ENCODE measurements around the gene MEIS2. TPM values are rescaled to one million over a fixed set of nuclear protein-coding genes. Genes with fewer than 3 reads are reported as not detected.
A peak's percentile ranks its signal among the peaks of the same experiment; 100 is the strongest.

MEIS2 gene
- total RNA-seq, 1 donor from 2014 or later = 151 TPM

DNA sequence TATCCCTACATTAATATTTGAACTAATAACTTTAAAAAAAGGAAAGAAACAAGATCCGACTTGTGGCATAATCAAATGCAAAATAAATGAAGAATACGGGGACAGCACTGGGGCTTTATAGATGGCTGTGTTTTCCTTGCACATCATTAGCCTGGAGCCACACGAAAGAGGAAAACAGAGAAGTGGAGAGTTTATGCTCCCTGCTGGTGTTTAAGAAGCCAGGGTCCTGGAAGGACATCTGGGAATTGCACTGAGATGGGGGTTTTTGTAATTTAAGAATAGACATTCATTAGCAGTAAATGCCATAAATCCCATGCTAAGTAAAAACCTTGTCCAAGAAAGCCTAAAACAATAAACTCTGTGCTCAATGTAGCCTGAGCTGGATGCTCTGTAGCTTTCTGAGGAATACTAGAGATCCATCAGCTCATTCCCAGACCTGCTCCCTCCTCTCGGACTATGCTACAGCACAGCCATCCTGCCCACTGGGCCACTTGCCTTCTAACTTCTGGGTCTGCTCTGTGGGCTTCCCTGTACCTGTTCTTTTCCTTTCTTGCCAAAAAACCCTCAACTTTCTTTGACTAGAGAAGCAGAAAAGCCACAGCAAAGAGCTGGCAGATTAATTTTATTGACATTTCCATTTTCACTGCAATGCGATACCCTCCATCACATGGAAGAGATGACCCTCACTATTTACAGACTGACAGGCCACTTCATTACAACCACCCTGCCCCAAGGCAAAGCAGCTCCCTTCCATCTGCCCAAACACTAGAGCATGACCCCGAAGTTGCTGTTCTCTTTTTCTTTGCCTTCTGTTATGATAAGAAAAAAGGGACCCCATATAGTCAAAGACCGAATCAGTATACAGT, 62.3 kb downstream of the MEIS2 start:
- DNase-seq = no peak

DNA sequence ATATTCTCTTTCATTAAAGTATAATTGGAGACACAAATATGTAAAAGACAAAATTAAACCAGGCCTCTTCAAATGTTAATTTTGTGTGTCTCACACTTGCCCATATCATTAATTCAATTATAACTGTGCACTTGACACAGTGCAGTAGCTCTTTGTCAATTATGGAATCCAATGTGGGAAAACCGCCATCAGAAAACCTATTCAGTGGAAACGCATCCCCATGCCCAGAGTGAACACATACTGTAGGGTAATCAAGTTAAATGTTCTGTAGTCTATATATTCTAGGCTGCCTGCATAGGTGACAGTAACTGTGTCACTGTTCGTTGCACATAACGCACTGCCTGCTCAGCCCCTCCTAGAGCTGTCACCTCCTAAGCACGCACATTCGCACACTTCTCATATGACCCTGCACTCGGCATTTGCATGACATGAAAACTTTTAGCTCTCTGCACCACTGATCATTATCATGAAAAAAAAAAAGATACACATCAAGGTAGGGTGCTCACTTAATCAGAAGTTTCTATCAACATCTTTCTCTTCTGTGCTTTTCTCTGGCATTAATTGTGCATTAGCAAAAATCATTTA, 63.2 kb downstream of the MEIS2 start:
- no peak for DNase-seq

DNA sequence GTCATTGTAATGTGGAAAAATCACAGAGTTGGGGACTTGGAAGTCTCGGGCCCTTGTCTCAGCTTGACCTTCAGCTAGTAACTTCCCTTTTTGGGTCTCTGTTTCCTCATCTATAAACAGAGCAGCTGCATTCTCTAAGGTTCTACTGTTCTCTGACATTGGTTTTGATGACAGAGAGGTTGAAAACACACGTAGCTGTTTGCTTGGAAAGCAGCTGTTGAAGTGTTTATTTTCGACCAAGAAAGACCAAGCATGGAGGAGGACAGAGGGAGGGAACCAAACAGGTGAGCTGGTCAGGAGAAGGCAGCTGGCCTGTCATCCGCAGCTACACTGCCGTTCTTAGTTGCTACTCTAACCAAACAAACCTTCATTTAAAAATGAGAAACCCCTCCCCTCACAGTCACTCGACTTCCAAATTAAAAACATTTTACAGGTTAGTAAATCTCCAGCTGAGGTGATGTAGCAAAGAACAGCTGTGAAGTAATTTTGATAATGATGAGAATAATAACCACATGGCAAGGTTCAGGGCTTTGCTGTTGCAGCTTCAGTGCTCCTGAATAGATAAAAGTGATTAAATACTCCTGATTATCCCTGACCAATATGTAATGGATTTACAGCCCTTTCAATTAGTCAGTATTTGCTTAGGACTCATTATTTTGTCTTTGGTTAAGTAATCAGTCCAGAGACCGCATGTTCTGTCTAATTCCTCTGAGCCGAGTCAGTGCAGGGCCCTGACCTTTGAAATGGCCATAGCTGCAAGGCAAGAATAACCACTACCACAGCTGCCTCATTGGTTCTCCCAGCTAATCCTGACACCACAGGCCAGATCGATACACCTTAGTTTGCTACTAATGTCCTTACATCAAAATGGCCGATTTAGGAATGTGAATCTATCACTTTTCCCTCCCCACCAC, 65.3 kb downstream of the MEIS2 start:
- no peak for DNase-seq

DNA sequence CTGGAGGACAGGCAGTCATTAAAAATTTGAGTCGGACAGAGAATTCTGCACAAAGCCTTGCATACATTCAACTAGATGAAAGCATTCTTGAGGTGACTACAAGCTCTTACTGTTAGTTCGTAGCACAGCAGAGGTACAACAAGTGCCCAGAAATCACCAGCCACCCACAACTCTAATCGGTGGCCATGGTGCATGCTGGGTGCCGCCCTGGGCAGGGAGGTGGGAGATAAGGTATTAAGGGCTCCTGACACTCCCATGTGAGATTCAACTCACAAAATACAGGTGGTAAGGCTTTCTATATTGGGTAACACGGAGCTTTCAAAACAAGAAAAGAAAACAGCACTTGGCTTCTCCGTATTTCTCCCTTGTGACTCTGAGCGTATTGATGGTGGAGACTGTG, 66.0 kb downstream of the MEIS2 start:
- no peak for DNase-seq

DNA sequence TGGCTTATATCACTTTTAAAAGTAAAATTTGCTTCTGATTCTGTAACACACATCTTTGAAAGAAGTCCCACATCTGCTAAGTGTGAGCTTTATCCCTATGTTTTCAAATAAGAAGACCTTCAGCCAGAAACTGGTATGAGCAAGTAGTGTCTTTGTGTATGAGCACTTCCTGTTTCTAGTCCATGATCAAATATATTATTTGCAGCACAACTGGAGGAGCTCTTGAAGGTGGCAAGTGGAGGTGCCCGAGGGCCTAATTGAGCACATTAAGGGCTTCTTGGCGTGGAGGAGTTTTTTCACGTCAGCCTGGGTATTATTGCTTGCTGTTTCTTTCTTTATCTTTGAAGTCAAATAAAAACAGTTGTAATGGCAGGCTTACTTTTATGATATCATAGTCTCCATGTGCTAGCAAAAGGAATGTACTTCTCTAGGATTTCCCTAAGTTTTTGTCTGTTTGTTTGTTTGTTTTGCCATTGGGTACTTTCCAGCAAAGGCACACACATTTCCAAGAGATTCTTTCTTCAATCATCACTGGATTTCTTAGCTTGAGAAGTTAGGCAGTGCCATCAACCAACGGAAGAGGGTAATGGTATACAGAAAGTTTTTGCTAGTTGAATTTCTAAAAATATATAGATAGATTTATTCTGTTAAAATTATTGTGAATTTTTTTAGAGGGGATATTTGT, 68.1 kb downstream of the MEIS2 start:
- DNase-seq = no peak

DNA sequence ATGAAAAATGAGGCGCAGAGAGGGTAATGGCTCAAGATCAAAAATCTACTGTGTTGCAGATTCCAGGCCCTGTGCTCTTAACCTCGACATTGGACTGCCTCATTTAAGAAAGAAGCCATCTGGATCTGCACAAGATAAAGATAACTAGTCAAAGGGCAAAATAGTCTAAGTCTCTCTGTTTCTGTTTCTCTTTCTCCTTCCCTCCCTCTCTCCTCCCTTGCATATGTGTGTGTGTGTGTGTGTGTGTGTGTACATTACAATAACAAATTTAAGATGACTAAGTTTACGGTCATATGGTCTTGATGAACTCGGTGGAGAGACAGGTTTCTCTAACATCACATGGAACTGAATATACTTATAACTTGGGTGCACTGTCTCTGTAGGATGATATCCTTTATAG, 69.2 kb downstream of the MEIS2 start:
- DNase-seq = no peak

DNA sequence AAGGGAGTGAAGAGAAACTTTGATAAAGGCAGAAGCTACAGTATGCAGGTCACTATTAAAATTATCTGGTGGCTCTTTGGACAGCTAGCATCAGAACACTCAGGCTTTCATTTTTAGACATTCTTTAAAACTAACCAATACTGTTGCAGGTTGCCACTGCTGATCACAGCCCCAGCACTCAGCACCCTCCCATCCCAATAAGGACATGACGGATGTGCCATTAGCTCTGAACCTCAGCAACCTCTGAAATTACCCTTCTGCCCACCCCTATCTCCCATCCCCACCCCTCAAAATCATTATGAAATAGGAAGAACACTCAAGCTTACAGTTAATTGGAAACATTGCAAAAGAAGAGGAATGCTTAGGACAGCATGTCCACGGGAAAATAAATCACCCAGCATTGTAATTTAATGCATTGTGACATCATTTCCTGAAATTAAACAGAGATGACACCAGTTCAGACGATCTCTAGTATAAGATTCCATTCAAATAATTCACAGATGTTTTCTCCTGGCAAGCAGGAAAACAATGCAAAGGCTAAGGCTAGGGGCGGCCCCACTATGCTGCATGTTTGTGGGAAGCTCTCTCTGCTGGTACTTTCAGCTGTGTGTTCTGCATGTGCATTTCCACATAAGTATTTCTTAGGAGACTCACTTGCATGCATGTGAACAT, 71.6 kb downstream of the MEIS2 start:
- no peak for DNase-seq

DNA sequence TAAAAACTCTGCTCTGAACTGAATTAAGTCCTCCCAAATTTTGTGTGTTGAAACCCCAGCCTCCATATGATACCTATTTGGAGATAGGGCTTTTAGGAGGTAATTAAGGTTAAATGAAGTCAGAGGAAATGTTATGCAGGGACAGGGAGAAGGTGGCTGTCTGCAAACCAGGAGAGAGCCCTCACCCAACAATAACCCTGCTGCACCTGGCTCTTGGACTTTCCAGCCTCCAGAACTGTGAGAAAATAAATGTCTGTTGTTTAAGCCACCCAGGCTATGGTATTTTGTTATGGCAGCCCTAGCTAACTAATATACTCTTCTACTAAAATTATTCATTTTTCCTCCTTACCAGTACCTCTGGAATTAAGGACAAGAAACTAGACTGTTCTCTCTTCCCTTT, 79.5 kb downstream of the MEIS2 start:
- no peak for DNase-seq

DNA sequence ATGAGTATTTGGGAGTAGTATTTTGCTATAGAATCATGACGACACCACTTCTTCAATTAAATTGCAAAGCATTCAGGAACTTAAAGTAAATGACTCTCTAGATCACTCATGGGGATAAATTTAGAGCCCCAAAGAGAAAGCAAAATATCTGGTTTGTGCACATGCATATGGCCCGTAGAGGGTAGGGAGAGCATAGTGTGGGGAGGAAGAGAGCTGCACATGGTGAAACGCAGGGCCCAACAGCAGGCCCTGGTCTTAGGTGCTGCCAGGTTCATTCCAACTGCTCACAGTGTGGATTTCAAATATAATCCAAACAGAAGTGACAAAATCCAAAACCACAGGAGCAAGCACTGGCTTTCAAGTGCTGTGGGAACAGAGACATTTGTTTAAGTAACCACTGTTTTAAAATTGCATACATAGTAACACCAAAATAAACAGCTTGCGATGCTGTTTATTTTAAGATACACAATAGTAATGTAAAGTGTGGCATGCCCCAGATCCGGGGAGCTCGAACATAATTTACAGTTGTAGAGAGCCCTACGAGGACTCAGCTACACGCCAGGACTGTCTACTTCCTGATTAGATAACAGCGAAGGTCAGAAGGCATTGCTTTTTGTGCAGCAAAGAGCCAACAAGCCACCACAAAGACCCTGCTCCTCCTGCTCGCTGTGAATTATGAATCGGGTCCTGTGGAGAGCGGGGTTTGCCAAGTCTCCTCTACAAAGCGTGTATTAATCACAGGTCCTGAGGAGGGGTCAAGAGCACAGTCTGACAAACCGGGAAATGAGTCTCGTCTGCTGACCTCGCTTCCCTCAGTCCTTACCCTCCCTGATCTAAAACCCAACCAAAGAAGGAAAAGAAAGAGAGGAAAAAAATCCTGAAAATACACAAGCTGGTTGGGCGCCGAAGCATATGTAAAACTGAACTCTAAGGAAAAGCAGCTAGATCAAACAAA, 80.6 kb downstream of the MEIS2 start:
- no peak for DNase-seq

DNA sequence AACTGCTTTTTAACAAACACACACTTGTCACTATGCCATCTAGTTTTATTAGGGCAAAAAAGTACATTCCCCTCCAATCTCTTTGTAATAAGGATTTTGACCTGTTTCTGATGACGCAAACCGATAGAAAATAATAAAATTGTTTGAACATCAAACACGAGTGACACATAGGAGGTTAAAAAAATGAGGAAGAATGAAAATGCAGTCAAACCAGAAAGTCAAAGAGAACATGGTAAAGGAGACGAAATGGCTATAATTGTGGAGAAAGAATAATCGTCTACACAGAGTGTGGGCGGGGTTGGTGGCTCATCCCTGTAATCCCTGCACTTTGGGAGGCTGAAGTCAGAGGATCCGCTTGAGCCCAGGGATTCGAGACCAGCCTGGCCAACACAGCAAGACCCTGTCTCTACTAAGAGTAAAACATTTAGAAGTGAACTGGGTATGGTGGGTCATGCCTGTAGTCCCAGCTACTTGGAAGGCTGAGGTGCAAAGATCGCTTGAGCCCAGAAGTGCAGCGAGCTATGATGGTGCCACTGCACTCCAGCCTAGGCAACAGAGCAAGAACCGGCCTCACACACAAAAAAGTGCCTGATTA, 83.2 kb downstream of the MEIS2 start:
- no peak for DNase-seq

DNA sequence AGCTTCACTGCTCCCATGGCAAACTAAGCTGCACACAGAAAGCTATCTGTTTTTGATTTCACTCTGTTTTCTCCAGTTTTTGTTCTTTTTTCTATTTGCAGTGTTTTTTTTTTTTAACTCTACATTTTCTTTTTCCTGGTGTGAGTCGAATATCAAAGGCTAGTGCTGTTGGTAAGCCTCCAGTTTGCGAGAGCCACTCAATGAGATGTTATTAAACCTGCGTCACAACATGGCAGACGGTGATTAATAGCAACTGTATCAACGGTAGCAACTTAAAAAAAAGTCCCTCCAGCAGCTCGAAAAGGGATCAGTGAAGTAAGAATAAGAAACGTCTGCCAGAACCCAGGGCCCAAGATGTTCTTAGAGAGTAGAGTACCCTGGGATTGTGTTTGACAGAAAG, 84.1 kb downstream of the MEIS2 start:
- no peak for DNase-seq

DNA sequence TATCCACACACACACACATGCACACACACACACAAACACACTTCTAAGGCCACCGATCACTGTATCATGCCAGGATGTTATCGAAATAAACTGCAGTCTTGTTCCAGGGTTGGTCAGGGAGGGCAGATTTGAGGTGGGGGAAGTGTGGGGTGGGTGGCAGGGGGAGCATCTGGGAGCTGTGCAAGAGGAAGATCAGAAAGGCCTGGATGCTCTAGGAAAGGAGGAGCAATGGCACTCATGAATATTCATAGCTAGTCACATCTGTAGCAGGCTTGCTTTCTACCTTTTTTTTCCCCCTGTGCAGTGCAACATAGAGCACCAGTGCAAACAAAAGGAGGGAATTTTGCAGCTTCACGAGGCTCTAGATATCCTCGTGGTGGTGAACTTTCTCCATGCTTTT, 84.9 kb downstream of the MEIS2 start:
- no peak for DNase-seq

DNA sequence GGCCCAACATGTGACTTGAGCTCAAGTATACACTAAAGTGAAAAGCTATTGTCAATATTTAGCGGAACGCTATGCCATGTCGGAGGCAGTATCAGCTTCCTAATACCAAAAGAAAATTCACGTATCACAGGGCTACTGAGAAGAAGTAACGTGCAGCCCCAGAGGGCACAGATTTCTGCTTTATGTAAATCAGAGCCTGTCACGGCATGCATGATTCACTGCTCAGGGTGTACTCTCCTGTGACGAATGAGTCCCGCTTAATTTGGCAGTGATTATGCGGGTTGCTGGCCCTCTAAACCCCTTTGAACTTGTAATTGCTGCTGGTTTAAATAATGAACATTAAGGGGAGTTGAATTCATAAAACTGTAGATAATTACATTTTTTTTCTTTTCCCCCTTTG, 85.3 kb downstream of the MEIS2 start:
- DNase-seq = peak; percentile 20

DNA sequence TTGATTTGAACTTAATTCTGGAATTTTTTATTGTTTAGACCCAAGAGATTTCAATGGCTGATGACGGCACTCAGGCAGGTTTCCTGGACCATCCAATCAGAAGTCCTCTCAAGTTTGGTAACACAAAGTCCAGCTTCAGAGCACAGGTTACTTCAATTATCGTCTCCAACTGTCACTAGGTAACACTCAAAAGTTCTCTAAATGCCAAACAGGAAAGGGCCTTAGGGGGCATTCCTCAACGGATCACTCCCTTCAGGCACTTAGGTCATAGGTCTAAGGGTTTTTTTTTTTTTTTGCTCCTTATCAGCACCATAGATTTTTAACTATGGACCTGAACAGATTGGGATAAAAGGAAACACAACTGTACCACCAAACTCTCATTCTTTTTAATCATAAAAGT, 85.8 kb downstream of the MEIS2 start:
- DNase-seq = no peak

DNA sequence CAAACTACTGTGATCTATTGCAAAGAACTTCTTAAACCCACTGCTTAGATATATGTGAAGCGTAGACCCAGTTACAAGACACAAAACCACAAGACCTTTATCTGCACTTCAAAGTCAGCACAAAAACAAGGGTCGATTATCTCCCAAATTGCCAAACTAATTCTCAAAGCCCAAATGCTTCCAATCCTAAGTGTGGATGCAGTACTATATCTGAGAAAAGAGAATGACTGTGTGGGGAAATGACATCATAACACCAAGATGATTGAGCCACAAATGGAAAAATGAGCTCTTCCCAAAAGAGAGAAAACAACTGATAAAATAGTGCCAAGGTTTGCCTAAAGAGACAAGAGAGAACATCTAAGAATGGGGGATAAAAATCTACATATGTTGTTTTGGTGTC, 86.2 kb downstream of the MEIS2 start:
- no peak for DNase-seq

DNA sequence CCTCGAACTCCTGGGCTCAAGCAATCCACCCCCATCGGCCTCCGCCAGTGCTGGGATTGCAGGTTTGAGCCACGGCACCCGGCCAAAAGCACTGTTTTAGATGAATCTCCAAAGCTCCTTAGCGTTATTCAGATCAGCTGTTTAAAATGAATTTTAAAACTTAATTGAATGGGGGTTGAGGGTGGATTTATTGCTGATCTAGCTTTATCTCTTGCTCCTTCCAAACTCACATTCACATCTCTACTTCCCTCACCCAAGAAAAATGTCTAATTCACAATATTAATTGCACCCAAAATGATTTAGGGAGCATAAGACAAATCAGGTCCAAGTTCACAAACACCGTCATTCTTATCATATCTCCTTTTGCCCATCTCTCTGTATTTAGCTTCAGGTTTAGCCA, 89.8 kb downstream of the MEIS2 start:
- DNase-seq = no peak

DNA sequence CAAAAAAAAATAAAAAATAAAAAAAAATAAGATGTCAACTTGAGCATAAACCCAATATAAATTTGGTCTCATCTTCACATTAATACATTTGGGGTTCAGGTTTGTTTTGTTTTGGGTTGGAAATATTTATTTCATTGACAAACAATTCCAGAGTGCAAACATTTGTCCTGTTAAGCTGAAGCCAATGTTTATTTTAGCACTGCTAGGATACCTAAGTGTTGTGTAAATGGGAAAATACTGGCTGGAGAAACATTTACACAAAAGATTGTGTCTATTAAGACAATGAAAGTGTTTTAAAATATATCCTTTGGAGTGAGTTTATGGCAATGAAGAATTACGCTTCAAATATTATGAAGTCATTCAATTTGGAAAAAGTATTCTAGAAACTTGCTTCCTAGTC, 91.1 kb downstream of the MEIS2 start:
- no peak for DNase-seq

DNA sequence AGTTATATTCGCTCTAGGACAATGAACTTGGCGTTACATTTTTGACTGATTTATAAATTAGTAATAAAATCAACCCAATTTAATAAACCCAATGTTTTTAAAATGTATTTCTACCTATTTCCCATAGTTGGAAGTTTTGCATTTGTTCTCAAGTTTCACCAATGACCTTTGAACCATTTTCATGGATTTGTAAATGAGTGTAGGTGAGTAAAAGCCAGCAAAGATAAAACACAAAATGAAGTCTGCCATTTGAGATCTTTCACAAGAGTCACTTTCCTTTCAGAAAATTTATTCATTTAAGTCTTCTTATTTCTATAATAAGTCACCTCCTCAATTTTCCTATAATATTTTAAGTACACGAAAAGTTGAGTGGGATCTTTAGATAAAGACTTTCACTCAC, 92.1 kb downstream of the MEIS2 start:
- DNase-seq = no peak

DNA sequence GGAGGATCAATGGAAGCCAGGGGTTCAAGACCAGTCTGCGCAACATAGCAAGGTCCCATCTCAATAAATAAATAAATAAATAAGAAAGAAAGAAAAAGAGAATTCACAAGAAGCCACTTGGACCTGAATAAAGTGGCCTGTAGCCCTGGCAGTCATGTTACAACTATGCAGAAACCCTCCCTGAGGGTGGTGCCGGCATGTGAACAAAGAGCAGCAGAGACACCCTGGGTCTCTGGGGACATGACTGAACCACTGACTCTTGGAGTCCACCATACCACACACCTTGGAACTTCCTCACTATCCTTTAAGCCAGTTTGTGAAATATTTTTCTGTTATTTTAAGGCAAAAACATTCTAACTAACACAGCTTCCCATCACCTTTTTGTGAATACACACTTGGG, 93.0 kb downstream of the MEIS2 start:
- DNase-seq = no peak

DNA sequence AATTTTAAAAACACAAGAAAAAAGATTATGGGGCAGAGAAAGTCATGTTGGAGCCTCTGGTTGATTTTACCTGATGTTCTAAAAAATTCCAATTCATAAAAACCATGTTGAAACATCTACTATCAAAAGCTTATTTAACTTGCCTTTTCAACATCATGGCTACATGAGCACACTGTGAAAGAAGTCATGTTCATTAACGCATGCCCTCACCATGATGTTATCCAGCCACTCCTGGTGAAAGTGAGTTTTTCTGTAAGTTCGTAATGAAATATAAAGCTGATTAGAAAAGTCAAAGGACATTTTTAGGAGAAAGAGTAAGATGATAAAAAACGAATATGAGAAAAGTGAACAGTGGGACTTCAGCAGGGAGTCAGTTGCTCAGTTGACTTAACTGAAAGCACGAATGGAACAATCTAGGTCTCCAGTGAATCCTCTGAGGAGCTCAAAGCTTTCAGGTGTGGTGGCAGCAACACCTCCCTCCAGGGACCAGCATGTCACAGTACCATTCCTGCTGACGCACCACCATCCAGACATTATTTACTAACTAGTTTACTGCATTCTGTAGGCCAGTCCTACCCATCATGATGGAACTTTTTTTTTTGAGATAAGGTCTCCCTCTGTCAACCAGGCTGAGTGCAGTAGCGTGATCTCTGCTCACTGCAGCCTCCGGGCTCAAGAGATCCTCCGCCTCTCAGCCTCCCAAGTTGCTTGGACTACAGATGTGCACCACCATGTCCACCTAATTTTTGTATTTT, 95.2 kb downstream of the MEIS2 start:
- no peak for DNase-seq
